GM21619 (cell line): ENCODE measurements around the gene ODC1.
A peak's percentile ranks its signal among the peaks of the same experiment; 100 is the strongest.

Source experiments
- ATAC-seq: cut with Tn5 transposase; IDR thresholded peaks from one replicate; pipeline ENCODE4 v1.9.1; 2021; ENCODE audit not compliant: unreplicated experiment

ODC1 gene

GRCh38 chr2:10417551-10418335 lies 30.4 kb downstream of the ODC1 start:
- no peak for ATAC-seq

- ATAC-seq = no peak
Measured at GRCh38 chr2:10415640-10416039, 32.5 kb downstream of the ODC1 start.

GRCh38 chr2:10415048-10415447 lies 33.1 kb downstream of the ODC1 start:
- no peak for ATAC-seq

- no peak for ATAC-seq
Measured at GRCh38 chr2:10414591-10414990, 33.5 kb downstream of the ODC1 start.

GRCh38 chr2:10413991-10414451 lies 34.1 kb downstream of the ODC1 start:
- no peak for ATAC-seq

- ATAC-seq = no peak
Measured at GRCh38 chr2:10413503-10413902, 34.6 kb downstream of the ODC1 start.

GRCh38 chr2:10412380-10412779 lies 35.7 kb downstream of the ODC1 start:
- no peak for ATAC-seq

GRCh38 chr2:10411557-10411956 lies 36.6 kb downstream of the ODC1 start:
- no peak for ATAC-seq

- ATAC-seq = no peak
Measured at GRCh38 chr2:10410823-10411437, 37.2 kb downstream of the ODC1 start.

- peak; percentile 56 for ATAC-seq
Measured at GRCh38 chr2:10410001-10410822, 37.9 kb downstream of the ODC1 start.

GRCh38 chr2:10408649-10409579 lies 39.2 kb downstream of the ODC1 start:
- ATAC-seq = peak; percentile 44

GRCh38 chr2:10407841-10408648 lies 40.1 kb downstream of the ODC1 start:
- ATAC-seq = peak; percentile 45

GRCh38 chr2:10407432-10407831 lies 40.7 kb downstream of the ODC1 start:
- no peak for ATAC-seq

- ATAC-seq = no peak
Measured at GRCh38 chr2:10406491-10407188, 41.5 kb downstream of the ODC1 start.

- no peak for ATAC-seq
Measured at GRCh38 chr2:10406016-10406415, 42.1 kb downstream of the ODC1 start.

GRCh38 chr2:10405448-10405847 lies 42.7 kb downstream of the ODC1 start:
- no peak for ATAC-seq

GRCh38 chr2:10404324-10405143 lies 43.6 kb downstream of the ODC1 start:
- no peak for ATAC-seq

- ATAC-seq = no peak
Measured at GRCh38 chr2:10402653-10403215, 45.4 kb downstream of the ODC1 start.
